Measurements from ENCODE around the gene UBE2N. TPM values are rescaled to one million over a fixed set of nuclear protein-coding genes. Genes with fewer than 3 reads are reported as not detected.

The UBE2N gene
- total RNA-seq, 1 donor from 2014 or later, result 58.4 TPM

DNA sequence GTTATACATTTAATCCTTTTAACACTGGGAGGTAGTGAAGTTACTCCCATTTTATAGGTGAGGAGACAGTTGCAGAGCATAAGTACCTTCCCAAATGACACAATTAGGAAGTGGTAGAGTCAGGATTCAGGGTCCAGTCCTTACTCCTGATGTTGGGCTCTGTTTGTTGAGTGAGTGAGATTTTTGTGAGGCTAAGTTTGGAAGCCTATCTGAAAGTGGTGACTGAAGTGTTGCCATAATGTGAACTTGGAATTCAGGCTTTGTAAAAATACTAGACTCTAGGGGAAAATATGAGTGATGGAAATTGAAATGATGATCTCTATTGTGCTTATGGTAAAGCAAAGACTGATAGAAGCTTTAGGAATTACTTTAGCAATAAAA, 61.8 kb downstream of the UBE2N start:
- DNase-seq (ENCODE audit: low read depth), result no peak

DNA sequence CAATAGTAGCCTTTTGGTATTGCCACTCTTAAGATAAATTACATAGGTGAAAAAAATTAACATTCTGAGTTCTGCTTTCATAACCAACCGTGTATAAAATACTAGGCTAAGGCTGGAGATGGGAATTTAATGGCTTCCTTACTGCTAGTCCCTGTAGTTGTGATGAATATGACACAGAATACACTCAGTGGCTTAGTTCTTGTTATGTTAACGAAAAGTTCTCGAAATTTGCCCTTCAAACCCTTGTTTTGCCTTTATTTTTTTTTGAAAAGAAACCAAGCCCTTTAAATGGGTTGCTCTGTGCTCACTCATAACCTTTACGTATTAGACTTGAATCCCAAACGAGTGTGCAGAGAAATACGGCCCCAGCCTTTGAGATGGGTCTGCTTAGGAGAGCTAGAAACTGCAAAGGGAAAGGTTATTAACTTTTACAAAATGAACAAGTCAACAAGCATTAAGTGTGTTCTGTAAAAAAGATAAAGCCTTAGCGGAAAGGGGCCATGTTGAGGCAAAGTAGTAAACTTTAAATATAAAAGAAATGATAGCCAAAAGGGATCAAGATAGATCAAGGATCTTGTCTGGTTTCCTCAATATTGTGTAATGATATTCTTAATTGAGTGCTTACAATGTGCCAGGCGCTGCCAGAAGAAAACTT, 62.3 kb downstream of the UBE2N start:
- DNase-seq (ENCODE audit: low read depth), result no peak

- no peak for DNase-seq (ENCODE audit: low read depth)
These were observed 62.8 kb downstream of the UBE2N start for GRCh38 chr12:93378998-93379325.

DNA sequence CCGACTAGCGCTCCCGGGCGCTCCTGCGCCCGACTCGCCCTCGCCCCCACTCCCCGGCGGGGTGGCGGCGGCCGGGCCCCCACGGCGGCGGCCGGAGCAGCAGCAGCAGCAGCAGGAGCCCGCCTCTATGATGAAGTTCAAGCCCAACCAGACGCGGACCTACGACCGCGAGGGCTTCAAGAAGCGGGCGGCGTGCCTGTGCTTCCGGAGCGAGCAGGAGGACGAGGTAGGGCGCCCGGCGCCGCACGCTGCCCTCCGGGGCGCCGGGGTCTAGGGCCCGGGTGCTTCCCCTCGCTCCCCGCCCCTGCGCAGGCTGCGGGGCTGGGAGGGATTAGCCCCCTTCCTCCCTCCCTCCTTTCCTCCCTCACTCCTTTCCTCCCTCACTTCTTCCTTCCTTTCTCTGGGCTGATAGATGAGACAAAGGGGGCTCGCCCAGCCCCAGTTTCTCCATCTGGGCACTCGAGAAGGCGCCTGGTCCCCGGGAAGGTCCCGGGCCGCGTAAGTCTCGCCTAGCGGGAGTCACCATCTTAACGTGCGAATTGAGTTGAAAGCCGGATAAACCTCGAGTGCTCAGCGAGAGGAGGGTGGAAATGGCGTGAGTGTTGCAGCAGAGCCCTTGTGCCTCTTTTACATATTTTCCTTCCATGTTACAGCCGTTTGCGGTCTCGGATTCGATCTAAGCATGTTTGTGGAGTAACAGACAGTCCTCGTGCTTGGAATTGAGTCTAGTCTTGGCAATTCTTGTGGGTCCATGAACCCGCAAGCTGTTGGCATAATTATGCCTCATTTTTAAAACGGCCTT, 63.4 kb downstream of the UBE2N start:
- peak; percentile 41 for DNase-seq (ENCODE audit: low read depth)

DNA sequence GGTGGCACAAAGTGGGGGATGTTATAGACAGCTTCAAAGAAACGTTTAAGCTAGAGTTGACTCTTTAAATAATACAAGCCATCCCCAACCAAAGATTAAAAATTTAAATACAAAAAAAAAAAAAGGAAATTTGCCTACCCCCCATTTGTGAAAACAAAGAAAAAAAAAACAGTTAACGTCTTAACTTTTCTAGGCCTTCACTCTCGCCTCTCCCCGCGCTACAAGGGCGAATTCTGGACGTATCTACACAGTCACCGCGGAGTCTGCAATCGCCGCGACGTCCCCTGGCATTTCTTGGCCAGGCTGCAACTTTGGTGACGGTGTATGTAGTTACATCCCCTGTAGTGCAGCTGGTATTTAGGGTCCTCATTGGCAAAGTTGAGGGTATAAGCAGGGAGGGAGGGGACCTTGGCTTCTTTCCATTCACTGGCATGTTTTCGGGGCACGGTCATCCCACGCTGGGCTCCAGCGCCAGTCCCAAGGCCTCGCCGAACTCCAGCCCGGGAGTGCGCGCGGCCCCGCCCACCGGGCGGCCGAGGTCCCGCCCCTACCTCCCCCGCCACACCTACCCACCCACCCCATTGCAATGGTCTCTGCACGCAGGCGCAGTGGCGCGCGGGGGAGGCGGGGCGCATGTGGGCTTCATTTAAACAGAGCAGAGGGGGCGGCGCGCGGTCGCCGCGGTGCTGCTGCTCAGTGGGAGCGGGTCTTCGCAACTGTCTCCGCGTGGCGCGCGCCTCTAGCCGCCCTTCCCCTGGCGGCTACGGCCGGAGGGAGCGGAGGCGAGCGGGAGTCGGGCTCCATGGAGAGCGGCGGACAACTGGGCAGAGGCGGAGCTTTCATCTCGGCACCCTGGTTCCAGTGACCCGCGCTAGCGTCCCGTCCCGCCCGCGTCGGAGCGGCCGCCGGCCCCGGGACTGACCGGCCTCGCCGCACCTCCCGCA, 64.2 kb downstream of the UBE2N start, which contains the start of gene NUDT4:
NUDT4 (plus strand) TSS at position 674 of the 944 bp plus-strand sequence. CDS start 398 bp downstream, outside the sequence.
- DNase-seq (ENCODE audit: low read depth), result peak; percentile 70

- DNase-seq (ENCODE audit: low read depth), result peak; percentile 66
These were observed 65.1 kb downstream of the UBE2N start for GRCh38 chr12:93376436-93377251.

- no peak for DNase-seq (ENCODE audit: low read depth)
These were observed 65.8 kb downstream of the UBE2N start for GRCh38 chr12:93375906-93376305.

GRCh38 chr12:93373961-93374656, 67.6 kb downstream of the UBE2N start:
- peak; percentile 33 for DNase-seq (ENCODE audit: low read depth)

DNA sequence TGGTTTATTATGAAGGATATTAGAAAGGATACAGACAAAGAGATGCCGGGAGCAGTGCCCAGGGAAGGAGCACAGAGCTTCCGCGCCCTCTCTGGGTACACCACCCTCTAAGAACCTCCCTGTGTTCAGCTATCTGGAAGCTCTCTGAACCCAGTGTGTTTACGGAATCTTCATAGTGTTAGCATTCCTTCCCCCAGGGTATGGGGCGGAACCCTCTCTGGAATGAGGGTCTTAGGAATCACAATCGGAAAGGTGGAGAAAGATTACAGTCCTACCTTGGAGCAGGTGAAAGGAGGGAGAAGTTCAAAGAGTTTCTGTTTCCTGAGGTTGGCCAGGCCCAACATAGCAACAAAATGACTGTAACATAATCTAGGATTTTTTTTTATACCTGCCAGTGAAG, 70.8 kb downstream of the UBE2N start:
- no peak for DNase-seq (ENCODE audit: low read depth)

- DNase-seq (ENCODE audit: low read depth), result no peak
These were observed 72.2 kb downstream of the UBE2N start for GRCh38 chr12:93369505-93369904.

DNA sequence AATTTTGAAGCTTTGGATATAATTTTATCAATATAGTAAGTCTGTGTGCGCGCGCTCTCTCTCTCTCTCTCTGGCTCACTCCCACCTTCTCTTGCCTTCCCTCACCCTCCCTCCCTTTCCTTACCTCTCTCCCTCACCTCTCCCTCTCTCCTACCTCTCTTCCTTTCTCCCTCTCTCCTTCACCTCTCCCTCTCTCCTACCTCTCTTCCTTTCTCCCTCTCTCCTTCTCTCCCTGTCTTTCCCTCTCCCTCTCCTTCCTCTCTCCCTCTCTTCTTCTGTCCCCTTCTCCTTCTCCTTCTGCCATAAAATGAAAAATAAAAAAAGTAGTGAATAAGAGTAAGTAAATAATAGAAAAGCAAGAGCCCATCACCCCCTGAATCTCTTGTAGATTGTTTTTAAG, 73.0 kb downstream of the UBE2N start:
- no peak for DNase-seq (ENCODE audit: low read depth)

DNA sequence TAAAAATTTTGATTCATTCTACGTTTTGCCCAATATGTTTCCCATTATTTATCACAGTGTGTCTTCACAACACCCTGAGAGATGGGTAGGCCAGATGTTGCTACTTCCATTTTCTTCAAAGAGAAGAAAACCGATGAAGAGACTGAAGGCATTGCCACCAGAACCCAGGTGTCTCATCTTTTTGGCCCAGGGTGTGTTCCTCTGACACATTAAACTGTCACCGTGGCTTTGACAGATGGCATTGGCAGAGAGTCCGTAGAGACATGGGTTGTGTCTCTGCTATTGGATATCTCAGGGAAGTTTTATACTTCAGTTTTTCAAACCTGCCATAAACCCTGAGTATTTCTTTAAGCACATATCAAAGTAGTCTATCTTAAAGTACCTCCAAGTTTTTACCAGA, 75.3 kb downstream of the UBE2N start:
- DNase-seq (ENCODE audit: low read depth), result no peak

DNA sequence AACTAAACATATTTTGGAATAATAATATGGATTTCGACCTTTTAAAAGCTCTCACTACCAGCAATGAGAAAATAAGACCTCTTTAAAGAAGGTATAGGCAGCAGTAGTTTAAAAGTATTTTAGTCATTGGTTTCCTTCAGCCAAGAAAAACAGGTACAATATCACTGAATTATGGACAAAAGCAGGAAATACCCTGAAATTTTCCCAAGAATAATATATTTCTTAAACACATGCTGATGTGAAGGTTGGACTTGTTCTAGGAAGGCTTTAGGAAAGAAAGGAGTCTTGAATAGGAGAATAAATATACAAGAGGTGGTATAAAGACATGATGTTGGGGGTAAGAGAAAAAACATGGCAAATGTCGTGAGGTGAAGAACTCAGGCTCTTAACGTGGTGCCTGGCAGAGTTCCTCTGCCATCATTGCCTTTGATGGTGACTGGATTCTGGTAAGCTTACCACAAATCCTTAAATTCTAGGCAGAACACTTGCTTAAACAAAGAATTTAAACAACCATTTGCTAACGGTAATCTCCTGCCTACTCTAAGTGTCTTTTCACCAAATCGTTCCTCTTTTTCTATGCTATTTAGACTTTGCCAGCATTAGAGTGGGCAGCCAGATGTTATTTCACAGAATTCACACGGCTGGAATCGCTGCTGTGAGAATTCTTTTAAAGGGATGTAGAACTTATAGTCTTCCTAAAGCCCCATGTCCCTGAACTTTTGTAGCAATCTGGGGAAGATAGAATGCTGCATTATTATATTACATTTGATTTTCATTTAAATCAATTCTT, 75.9 kb downstream of the UBE2N start:
- no peak for DNase-seq (ENCODE audit: low read depth)

DNA sequence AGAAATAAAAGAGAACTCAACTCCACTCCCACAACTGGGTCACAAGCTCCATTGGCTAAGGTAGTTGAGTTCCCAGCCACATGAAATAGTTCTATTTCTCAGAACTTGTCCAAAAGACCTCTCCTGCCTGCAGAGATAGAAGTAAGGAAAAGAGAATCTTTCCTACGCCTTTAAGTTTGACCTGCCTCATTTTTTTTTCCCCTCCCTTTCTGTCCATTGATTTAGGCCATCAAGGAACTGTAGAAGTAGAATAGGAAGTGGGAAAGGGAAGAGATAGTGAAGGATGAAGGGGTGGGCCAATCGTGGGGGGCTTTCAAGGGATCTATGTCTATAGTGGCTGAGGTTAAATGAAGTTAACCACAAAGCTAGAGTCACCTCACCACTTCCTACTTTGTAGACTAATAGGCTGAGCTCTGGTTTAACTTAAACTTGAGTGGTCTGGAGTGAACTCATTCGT, 77.9 kb downstream of the UBE2N start:
- no peak for DNase-seq (ENCODE audit: low read depth)

GRCh38 chr12:93361151-93361919, 80.4 kb downstream of the UBE2N start:
- peak; percentile 89 for DNase-seq (ENCODE audit: low read depth)

DNA sequence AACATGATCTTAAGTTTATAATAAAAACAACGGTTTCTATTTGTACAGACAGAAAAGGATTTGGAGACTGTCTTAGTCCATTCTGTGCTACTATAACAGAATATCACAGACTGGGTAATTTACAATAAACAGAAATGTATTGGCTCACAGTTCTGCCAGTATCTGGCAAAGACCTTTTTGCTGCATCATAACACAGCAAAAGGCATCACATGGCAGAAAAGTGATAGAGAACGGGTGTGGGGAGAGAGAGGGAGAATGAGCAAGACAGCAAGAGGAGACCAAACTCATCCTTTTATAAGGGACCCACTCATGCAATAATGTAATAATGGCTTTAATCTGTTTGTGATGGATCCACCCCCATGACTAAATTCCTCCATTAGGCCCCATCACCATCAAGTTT, 81.1 kb downstream of the UBE2N start:
- no peak for DNase-seq (ENCODE audit: low read depth)

GRCh38 chr12:93358821-93359220, 82.9 kb downstream of the UBE2N start:
- DNase-seq (ENCODE audit: low read depth), result no peak

DNA sequence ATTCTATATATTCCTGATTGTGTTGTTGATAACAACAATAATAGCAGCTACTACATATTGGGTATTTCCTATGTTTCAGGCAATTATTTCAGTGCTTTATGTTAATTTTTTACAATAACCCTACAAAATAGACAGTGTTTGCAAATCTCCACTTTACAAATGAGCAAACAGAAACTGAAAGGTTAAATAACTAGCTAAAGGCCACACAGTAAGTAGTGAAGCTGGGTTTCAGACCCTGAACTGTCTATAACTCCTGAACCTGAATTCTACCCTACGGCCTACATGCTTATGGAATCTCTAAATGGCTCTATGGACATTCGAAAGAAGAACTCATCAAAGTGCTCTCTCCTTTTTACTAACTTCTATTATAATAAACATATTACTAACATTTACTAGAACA, 83.7 kb downstream of the UBE2N start:
- DNase-seq (ENCODE audit: low read depth), result no peak

DNA sequence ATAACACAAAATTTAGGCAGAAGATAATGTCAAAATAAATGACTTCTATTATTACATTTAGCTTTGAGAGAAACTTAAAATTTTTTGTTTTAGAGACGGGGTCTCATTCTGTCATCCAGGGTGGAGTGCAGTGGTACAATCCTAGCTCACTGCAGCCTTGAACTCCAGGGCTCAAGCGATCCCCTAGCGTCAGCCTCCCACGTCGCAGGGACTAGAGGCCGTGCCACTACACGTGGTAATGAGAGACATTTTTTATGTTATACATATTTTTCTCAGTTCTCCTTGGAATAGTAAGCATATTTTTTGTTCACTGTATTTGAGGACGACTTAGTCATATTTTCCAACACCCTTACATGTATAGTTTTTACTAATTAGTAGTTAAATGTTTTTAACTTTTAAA, 85.5 kb downstream of the UBE2N start:
- no peak for DNase-seq (ENCODE audit: low read depth)

Measured in renal cortical epithelial cell (primary cell).